ENCODE results near the gene GUCY2C.

Gene GUCY2C

DNA sequence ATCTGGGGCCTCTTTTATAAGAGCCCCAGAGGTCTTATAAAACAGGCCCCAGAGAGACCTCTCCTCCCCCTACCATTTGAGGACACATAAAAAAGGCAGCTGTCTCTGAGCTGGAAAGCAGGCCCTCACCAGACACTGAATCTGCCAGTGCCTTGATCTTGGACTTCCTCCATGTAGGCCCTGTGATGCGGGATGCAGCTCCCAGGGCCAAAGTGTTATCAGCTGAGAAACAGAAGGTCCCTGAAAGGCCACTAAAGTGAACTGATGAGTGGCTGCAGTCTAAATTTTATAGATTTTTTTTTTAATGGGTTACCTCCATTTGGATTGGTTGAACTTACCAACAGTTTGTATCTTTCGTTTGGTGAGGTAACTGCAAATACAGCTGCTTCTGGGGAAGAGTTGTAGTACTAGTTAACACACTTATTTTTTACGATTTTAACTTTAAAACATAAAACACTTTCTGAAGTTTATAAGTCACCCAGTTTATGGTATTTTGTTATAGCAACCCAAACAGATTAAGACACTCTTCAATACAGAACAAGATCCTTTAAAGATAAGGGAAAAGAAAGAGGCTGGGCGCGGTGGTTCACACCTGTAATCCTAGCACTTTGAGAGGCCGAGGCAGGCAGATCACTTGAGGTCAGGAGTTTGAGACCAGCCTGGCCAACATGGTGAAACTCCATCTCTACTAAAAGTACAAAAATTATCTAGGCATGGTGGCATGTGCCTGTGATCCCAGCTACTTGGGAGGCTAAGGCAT lies 5.6 kb upstream of the GUCY2C start:
- DNase-seq = no peak
- in situ Hi-C loops (cut with HindIII; ENCODE audit: low pct_ligation_motif_present, low sequenced_read_pairs) = no loop called here
- no peak overlapping the region for H3K27ac ChIP-seq
- TF ChIP-seq, protein P1, sequence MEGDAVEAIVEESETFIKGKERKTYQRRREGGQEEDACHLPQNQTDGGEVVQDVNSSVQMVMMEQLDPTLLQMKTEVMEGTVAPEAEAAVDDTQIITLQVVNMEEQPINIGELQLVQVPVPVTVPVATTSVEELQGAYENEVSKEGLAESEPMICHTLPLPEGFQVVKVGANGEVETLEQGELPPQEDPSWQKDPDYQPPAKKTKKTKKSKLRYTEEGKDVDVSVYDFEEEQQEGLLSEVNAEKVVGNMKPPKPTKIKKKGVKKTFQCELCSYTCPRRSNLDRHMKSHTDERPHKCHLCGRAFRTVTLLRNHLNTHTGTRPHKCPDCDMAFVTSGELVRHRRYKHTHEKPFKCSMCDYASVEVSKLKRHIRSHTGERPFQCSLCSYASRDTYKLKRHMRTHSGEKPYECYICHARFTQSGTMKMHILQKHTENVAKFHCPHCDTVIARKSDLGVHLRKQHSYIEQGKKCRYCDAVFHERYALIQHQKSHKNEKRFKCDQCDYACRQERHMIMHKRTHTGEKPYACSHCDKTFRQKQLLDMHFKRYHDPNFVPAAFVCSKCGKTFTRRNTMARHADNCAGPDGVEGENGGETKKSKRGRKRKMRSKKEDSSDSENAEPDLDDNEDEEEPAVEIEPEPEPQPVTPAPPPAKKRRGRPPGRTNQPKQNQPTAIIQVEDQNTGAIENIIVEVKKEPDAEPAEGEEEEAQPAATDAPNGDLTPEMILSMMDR (IDR thresholded peaks at IDR 0.05; ENCODE audit: low read depth, low read length, missing control alignments) = no peak
- H3K27me3 ChIP-seq (replicated peaks) = no peaks in the 10 kb centered on the region
- no peak overlapping the region for H3K4me3 ChIP-seq (ENCODE audit: low read depth, low read length)
- H3K36me3 ChIP-seq (replicated peaks) = no peaks in the 10 kb centered on the region

DNA sequence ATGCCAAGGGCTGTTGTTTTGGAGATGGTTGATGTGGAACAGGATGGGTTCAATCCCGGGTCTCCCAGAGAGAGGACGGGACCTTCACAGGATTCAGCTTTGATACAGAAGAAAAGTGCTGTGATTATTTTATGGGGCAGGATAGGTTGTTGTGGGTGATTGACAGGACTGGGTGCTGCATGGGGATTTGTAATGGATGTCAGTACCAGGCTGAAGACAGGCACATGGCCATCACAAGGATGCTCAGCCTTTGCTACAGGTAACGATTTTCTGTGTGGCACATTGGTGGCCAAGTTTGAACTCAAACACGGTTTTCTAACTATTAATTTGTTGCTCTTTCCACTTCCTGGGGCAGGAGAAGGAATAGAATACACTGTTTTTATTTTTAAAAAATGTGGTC lies 4.5 kb upstream of the GUCY2C start:
- Histone ChIP-seq H3K27me3 (replicated peaks) (no peaks in the 10 kb centered on the region), H3K4me3 (ENCODE audit: low read depth, low read length) (no peak overlapping the region), H3K27ac (no peak overlapping the region), H3K36me3 (replicated peaks) (no peaks in the 10 kb centered on the region)
- no peak for DNase-seq
- TF ChIP-seq, protein P1 (IDR thresholded peaks at IDR 0.05; ENCODE audit: low read depth, low read length, missing control alignments) = no peak
- in situ Hi-C loops (cut with HindIII; ENCODE audit: low pct_ligation_motif_present, low sequenced_read_pairs) = no loop called here

DNA sequence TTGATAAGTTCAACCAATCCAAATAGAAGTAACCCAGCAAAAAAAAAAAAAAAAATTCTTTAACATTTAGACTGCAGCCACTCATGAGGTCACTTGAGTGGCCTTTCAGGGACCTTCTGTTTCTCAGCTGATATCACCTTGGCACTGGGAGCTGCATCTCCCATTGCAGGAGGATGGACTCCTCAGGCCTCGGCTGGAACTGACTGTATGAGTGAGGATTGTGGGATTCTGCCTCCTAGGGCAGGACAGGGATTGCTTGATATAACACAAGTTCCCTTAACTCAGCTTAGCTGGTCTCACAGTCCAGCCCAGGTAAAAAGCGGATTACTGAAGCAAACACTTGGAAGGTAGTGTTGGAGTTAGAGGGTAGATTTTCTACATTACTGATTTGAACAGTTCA lies 3.5 kb upstream of the GUCY2C start:
- in situ Hi-C loops (cut with HindIII; ENCODE audit: low pct_ligation_motif_present, low sequenced_read_pairs) = no loop called here
- H3K36me3 ChIP-seq (replicated peaks) = no peaks in the 10 kb centered on the region
- no peaks in the 10 kb centered on the region for H3K27me3 ChIP-seq (replicated peaks)
- no peak overlapping the region for H3K27ac ChIP-seq
- no peak overlapping the region for H3K4me3 ChIP-seq (ENCODE audit: low read depth, low read length)
- TF ChIP-seq, protein P1 (IDR thresholded peaks at IDR 0.05; ENCODE audit: low read depth, low read length, missing control alignments) = no peak
- DNase-seq = no peak

DNA sequence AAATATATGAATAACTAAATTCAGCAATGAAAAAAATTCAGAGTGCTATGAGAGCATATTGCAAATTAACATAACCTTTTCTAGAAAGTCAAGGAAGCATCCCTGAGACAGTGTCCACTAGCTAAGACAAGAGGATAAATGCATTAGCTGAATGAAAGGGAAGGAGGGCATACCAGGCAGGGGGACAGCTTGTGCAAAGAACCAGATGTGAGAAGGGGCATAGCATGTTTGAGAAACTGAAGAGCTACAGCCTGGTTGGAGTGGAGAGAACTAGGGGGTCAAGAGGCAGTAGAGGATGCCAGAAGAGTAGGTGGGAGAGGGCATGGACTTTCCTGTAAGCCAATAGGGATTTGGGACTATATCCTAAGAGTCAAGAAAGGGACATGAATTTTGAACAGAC lies 2.2 kb upstream of the GUCY2C start:
- no peak for DNase-seq
- in situ Hi-C loops (cut with HindIII; ENCODE audit: low pct_ligation_motif_present, low sequenced_read_pairs) = no loop called here

DNA sequence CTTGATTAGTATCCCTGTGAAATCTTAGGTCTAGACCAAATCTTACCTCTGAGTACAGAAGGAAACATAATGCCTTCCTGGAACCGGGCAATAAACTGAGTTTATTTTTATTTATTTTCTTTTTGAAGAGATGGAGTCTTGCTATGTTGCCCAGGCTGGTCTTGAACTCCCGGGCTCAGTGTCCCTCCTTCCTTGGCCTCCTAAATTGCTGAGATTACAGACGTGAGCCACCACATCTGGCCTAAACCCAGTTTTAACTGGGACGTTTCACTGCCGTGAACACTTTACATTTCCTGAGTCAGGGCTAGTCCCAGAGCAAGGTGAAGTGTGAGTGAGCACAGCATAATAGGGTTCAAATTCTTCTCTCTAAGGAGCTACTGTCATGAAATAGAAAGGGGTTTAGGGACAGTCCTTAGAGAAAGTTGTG lies 671 bp downstream of the GUCY2C start:
- Histone ChIP-seq H3K27ac (no peak overlapping the region), H3K27me3 (replicated peaks) (no peaks in the 10 kb centered on the region), H3K4me3 (ENCODE audit: low read depth, low read length) (no peak overlapping the region), H3K36me3 (replicated peaks) (no peaks in the 10 kb centered on the region)
- TF ChIP-seq, protein P1 (IDR thresholded peaks at IDR 0.05; ENCODE audit: low read depth, low read length, missing control alignments) = no peak
- in situ Hi-C loops (cut with HindIII; ENCODE audit: low pct_ligation_motif_present, low sequenced_read_pairs) = no loop called here
- no peak for DNase-seq

More for the DNA sequence above, 2.2 kb upstream of the GUCY2C start:
- no peaks in the 10 kb centered on the region for H3K27me3 ChIP-seq (replicated peaks)
- H3K36me3 ChIP-seq (replicated peaks) = no peaks in the 10 kb centered on the region
- no peak overlapping the region for H3K4me3 ChIP-seq (ENCODE audit: low read depth, low read length)
- H3K27ac ChIP-seq = no peak overlapping the region
- TF ChIP-seq, protein P1 (IDR thresholded peaks at IDR 0.05; ENCODE audit: low read depth, low read length, missing control alignments) = no peak

DNA sequence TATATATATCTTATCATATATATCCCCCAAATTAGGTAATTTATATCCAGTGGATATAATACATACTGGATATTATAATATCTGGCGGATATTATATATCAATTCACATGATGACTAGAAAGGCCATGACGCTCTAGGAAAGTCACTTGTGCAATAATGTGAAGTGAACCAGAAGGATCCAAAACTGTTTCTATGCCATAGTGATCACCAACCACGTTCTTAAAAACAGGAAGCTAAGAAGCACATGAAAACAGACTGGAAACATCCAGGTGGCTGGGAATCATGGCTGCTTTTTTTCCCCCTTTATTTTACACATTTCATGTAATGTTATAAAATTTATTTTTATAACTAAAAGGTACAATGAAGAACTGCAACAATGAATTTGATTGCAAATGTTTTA lies 1.4 kb downstream of the GUCY2C start:
- no peaks in the 10 kb centered on the region for H3K36me3 ChIP-seq (replicated peaks)
- H3K27me3 ChIP-seq (replicated peaks) = no peaks in the 10 kb centered on the region
- in situ Hi-C loops (cut with HindIII; ENCODE audit: low pct_ligation_motif_present, low sequenced_read_pairs) = no loop called here
- no peak overlapping the region for H3K27ac ChIP-seq
- TF ChIP-seq, protein P1 (IDR thresholded peaks at IDR 0.05; ENCODE audit: low read depth, low read length, missing control alignments) = no peak
- DNase-seq = no peak
- no peak overlapping the region for H3K4me3 ChIP-seq (ENCODE audit: low read depth, low read length)
